CD4-positive, alpha-beta T cell treated with Interleukin-6 at 100 ng/mL for 8 hours (primary cell): ENCODE data around the gene RFX2.
A peak's percentile ranks its signal among the peaks of the same experiment; 100 is the strongest.
"Not testable (repeated sequence)": the region's sequence is repeated elsewhere in the genome, so short reads cannot be mapped to it uniquely, and the experiment has no call there.

Experiments
- DNase-seq: peaks from one replicate; pipeline ENCODE4 v3.0.0-alpha.2; 2020; ENCODE audit warnings: mixed read lengths, low spot score

The RFX2 gene

DNA sequence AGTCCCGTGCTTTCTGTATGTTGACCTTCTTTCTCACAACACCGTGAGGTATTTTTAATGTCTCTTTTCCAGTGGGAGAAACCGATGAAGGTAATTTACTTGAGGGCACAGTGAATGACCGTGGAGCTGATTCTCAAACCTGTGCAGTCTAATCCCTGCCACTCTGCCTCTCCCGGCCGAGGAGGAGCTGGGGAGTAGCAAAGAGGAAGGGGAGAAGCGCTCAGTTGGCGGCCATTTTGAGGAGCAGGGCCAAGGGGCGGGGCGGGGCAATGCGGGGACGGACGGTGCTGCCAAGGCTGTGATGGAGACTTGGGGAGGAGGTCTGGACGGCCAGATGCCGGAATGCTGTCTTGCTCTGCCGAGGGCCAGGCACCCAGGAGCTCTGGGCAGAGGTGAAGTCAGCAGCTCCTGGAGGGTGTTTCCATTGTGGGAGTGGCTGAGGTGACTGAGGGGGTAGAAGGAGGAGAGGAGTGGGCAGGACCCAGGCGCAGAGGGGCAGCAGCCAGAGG is 120.0 kb downstream of the RFX2 start:
- no peak for DNase-seq

GRCh38 chr19:5989388-5990074 is 120.8 kb downstream of the RFX2 start:
- DNase-seq: no peak

GRCh38 chr19:5988517-5989387 is 121.5 kb downstream of the RFX2 start:
- DNase-seq: no peak

DNA sequence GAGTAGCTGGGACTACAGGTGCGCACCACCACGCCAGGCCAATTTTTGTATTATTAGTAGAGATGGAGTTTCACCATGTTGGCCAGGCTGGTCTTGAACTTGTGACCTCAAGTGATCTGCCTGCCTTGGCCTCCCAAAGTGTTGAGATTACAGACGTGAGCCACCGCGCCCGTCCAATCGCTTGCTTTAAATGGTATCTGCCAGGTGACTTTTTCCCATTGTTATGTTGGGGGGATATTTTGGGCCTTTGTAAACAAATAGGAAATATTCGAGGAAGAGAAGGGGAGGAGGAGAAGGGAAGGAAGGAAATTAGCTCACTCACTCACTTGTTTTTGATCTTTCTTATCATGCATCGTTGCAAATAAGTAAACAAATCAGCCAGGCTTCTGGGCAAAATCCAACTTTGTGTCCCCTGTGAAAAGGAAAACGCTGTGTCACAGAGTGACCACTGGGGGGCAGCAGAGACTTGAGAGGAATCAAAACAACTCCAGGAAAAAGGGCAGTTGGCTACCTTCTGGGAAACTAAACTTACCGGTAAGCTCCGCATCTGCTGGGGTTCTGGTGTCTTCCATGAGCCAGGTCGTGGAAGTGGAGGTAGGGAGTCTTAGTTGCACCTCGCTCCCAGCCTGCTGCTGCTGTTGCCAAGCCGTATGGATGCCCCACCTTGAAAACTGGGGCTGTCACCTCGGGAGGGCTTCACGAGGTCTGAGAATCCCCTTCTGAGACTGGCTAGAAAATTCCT is 123.1 kb downstream of the RFX2 start:
- peak; percentile 74 for DNase-seq

DNA sequence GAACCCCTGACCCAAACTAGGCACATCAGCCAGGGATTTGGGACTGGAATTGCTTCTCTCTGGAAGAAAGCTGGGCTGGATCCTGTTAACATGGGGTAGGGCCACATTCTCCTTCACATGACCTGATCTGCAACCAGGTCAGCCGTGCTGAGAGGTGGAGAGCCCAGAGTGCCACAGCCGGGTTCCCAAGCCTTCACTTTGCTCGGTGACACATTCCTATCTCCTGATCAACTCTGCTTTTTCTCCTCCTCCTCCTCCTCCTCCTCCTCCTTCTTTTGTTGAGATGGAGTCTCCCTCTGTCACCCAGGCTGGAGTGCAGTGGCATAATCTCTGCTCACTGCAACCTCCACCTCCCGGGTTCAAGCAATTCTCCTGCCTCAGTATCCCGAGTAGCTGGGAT is 124.5 kb downstream of the RFX2 start:
- DNase-seq: not testable (repeated sequence)

DNA sequence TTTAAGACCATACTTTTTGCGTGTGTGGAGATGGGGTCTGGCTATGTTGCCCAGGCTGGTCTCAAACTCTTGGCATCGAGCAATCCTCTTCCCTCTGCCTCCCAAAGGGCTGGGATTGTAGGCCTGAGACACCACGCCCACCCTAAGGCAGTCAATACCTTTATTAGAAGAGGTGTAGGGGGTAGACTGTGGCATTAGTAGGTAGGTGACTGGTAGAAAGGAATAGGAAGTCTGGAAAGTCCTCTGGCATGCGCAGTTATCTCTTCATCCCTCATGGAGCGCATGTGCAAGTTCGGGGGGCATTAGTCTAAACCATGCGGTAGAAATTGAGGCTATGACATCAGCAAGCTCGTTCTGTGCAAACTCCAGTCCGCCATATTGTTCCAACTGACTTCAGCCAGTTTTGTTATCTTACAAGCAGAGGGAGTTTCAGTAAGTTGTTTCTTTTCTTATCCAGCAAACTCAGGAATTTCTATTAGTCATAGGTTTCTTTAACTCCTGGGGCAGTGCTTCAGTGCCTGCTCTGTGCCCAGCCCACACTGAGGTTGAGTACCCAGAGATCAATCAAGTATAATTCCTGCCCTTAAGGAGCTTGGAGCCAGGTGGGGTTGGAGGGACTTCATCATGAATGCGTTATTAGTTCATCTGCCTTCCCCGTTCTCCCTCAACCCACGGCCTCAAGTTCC is 125.1 kb downstream of the RFX2 start:
- no peak for DNase-seq

GRCh38 chr19:5984600-5984999 is 125.7 kb downstream of the RFX2 start:
- no peak for DNase-seq

GRCh38 chr19:5983367-5983955 is 126.8 kb downstream of the RFX2 start:
- DNase-seq: no peak

- DNase-seq: no peak
Measured at GRCh38 chr19:5978606-5979552, 131.4 kb downstream of the RFX2 start.

- peak; percentile 100 for DNase-seq
Measured at GRCh38 chr19:5977785-5978605, 132.3 kb downstream of the RFX2 start, which contains the start of gene RANBP3. TSS of gene RANBP3 (minus strand) at chr19:5978140. CDS start at chr19:5978082, 58 bp downstream.

GRCh38 chr19:5977222-5977784 is 133.0 kb downstream of the RFX2 start:
- DNase-seq: no peak

DNA sequence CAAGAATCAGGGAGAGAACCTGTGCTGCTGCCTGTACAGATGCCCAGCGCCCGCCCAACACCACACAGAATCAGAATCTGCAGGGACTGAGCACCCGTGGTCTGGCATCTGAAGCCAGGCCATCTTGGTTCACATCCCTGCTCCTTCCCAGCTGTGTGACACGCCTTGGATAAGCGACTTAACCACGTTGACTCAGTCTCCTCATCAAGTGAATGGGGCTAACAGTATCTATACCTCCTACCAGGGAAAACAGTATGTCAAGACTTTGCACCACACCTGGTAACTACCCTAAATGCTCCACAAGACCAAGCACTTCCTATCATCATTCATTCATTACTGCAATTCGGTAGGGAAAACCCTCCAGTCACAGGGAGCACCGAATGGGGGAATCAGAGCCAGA is 133.5 kb downstream of the RFX2 start:
- DNase-seq: no peak

DNA sequence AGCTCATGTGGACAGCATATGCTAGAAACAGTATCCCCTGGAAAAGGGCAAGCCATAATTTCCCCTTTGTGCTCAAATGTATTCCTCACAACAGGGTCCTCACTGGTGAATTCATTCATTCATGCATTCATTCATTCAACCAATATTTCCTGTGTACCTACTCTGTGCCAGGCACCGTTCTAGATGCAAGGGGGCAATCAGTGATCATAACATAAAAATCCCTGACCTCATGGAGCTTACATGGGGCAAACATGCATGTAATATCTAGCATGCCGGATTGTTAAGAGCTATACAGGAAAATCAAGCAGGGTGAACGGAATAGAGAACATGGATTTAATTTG is 134.9 kb downstream of the RFX2 start:
- no peak for DNase-seq

GRCh38 chr19:5974721-5975387 is 135.4 kb downstream of the RFX2 start:
- DNase-seq: no peak

GRCh38 chr19:5973867-5974635 is 136.2 kb downstream of the RFX2 start:
- DNase-seq: no peak

GRCh38 chr19:5973376-5973775 is 136.9 kb downstream of the RFX2 start:
- no peak for DNase-seq

GRCh38 chr19:5972355-5972731 is 138.0 kb downstream of the RFX2 start:
- DNase-seq: no peak
